T-helper 2 cell treated with Interferon-gamma antibody and Interleukin-4, amounts not matched to agents 100 ng/mL and 5 ng/mL, for 36 hours (primary cell): ENCODE measurements around the gene YY2. TPM values are rescaled to one million over a fixed set of nuclear protein-coding genes. Genes with fewer than 3 reads are reported as not detected.
"Not testable (repeated sequence)": the region's sequence is repeated elsewhere in the genome, so short reads cannot be mapped to it uniquely, and the experiment has no call there.

ENCODE experiments used
- intact Hi-C: fragments of 100-400 bp; cut with micrococcal nuclease; formaldehyde crosslinking; loops from one replicate; pipeline ENCODE4 v1.15.1; 2023
- total RNA-seq: library from RNA; stranded (reverse); gene quantifications from 2 replicates; pipeline ENCODE4 v1.2.3, GENCODE V29; 2022

The YY2 gene
- 2.1 and 2.3 TPM in 2 replicates for total RNA-seq

- intact Hi-C loops: no loop called here
These were observed at the start of gene YY2 for GRCh38 chrX:21855937-21856415. TSS of gene YY2 (plus strand) at chrX:21855987. CDS start at chrX:21856485, 498 bp downstream.

GRCh38 chrX:21806691-21807090, 49.1 kb upstream of the YY2 start:
- intact Hi-C loops: no loop called here

- intact Hi-C loops: no loop called here
These were observed 44.0 kb upstream of the YY2 start for GRCh38 chrX:21811832-21812231.

GRCh38 chrX:21812628-21813027, 43.2 kb upstream of the YY2 start:
- intact Hi-C loops: no loop called here

GRCh38 chrX:21813612-21814368, 42.0 kb upstream of the YY2 start:
- intact Hi-C loops: no loop called here

- intact Hi-C loops: no loop called here
These were observed 39.7 kb upstream of the YY2 start for GRCh38 chrX:21816136-21816535.

GRCh38 chrX:21820170-21820569, 35.6 kb upstream of the YY2 start:
- intact Hi-C loops: not testable (repeated sequence)

- intact Hi-C loops: no loop called here
These were observed 33.9 kb upstream of the YY2 start for GRCh38 chrX:21821875-21822274.

- intact Hi-C loops: loop anchor here (10.0 kb wide), 1 partner anchor 1307 kb away; no protein-coding TSS in a partner anchor
These were observed 24.3 kb upstream of the YY2 start for GRCh38 chrX:21831496-21831895.

GRCh38 chrX:21837056-21837455, 18.7 kb upstream of the YY2 start:
- intact Hi-C loops: loop anchor here (10.0 kb wide), 1 partner anchor 1312 kb away; no protein-coding TSS in a partner anchor

GRCh38 chrX:21838937-21839333, 16.9 kb upstream of the YY2 start:
- intact Hi-C loops: loop anchor here (1.0 to 10.0 kb wide), 3 partner anchors 101 to 1314 kb away; partner anchors contain the start of gene SMS

- intact Hi-C loops: loop anchor here (1.0 to 10.0 kb wide), 4 partner anchors 101 to 1315 kb away; partner anchors contain the start of gene SMS
These were observed 16.2 kb upstream of the YY2 start, which contains the start of gene MBTPS2 for GRCh38 chrX:21839334-21840192. TSS of gene MBTPS2 (plus strand) at chrX:21839617. CDS start at chrX:21839735, 118 bp downstream.

- intact Hi-C loops: loop anchor here (5.0 kb wide), 1 partner anchor 352 kb away; no protein-coding TSS in a partner anchor
These were observed 15.6 kb upstream of the YY2 start for GRCh38 chrX:21840193-21840545.

- intact Hi-C loops: loop anchor here (5.0 kb wide), 1 partner anchor 349 kb away; no protein-coding TSS in a partner anchor
These were observed 12.6 kb upstream of the YY2 start for GRCh38 chrX:21843179-21843578.

GRCh38 chrX:21845096-21845495, 10.7 kb upstream of the YY2 start:
- intact Hi-C loops: no loop called here

GRCh38 chrX:21847342-21847741, 8.4 kb upstream of the YY2 start:
- intact Hi-C loops: no loop called here

GRCh38 chrX:21853578-21853977, 2.2 kb upstream of the YY2 start:
- intact Hi-C loops: no loop called here

- intact Hi-C loops: no loop called here
These were observed 717 bp downstream of the YY2 start for GRCh38 chrX:21856504-21856903.

- intact Hi-C loops: no loop called here
These were observed 7.5 kb downstream of the YY2 start for GRCh38 chrX:21863241-21863640.

GRCh38 chrX:21865436-21865835, 9.6 kb downstream of the YY2 start:
- intact Hi-C loops: no loop called here

GRCh38 chrX:21870494-21870893, 14.7 kb downstream of the YY2 start:
- intact Hi-C loops: no loop called here
